Pancreas (tissue), 10 donors: ENCODE data around the gene ADAMTS8. TPM values are rescaled to one million over a fixed set of nuclear protein-coding genes. Genes with fewer than 3 reads are reported as not detected.

Experiments
- ATAC-seq, 4 donors: fragments of 200-7000 bp; cut with Tn5 transposase; one replicate each; pipeline versions ENCODE4 v1.8.0 to v1.9.1; 2020; ENCODE audit warnings: mild to moderate bottlenecking in 4 of 4, moderate library complexity in 4 of 4
- DNase-seq, 6 donors: peaks; one replicate each; pipeline ENCODE4 v3.0.0-alpha.2; 2020
- FAIRE-seq: peaks from 2 replicates; lab custom pipeline; 2012; peaks lifted over from hg19 to GRCh38; lab: Jason Lieb, UNC
- H3K27ac ChIP-seq, 4 donors: fragments of 200-600 bp; sonication (generic); 1 replicate in 3 of 4; 2 replicates in 1 of 4; pipeline versions ENCODE4 v1.5.0 to v1.8.0; 2020
- H3K27me3 ChIP-seq, 4 donors: fragments of 200-600 bp; one replicate each; pipeline ENCODE4 v1.8.0; 2021
- H3K36me3 ChIP-seq, 3 donors: fragments of 200-600 bp; sonication (generic) in 1 of 3; one replicate each; pipeline versions ENCODE4 v1.5.0 to v1.8.0; 2020 to 2021
- H3K4me1 ChIP-seq, 3 donors: fragments of 200-600 bp; one replicate each; pipeline ENCODE4 v1.8.0; 2021
- H3K4me3 ChIP-seq, 4 donors: fragments of 200-600 bp; sonication (generic) in 2 of 4; one replicate each; pipeline versions ENCODE4 v1.5.0 to v1.8.0; 2020 to 2021
- H3K9me3 ChIP-seq, 4 donors: fragments of 200-600 bp; one replicate each; pipeline ENCODE4 v1.8.0; 2021
- WGBS, 2 donors: extraction: QIAGEN DNeasy Blood & Tissue Kit; methylation state at CpG; one replicate each; pipeline ENCODE4 v1.1.7; 2013; 5-methylcytosine and 5-hydroxymethylcytosine counted together
- intact Hi-C, 3 donors: fragments of 100-400 bp; cut with DNase I; formaldehyde crosslinking; loops; one replicate each; pipeline versions ENCODE4 v1.11.1 to v1.14.2; 2022
- polyA plus RNA-seq, 2 donors: library from polyadenylated mRNA; stranded (reverse); fragments of 200-250 nt; gene quantifications; one replicate each; pipeline ENCODE4 v1.2.3, GENCODE V29; 2013
- total RNA-seq, 6 donors: library from RNA; stranded (reverse); fragmentation: NEBNext Ultra II Directional in 4 of 6; extraction: Animal tissue kit (Norgen Biotek cat#: 25700) in 4 of 6; gene quantifications; one replicate each; pipeline versions ENCODE4 v1.2.1 to v1.2.4, GENCODE V29; 2021 to 2023
- TF ChIP-seq, protein P1 (sequence below), 4 donors: fragments of 200-600 bp; sonication (generic) in 3 of 4; IDR thresholded peaks; one replicate each; pipeline versions ENCODE4 v1.5.0 to v1.8.0; 2021; ENCODE audit warnings: antibody characterized with exemption in 4 of 4
- donor health status: healthy with polysubstance abuse.
- donor health status: DM: no; HTN: no; CAD: no; lungs with moderate emphysema.
- donor health status: DM: no; HTN: no; CAD: no.
- donor health status: control.
- donor health status: control.
- donor health status: Bipolar disorder and iron deficiency.
- donor health status: DM: yes; HTN: yes; CAD: no.
- donor health status: DM: no; HTN: no; CAD: no.
- donor health status: DM: no; HTN: no; CAD: no.
- donor health status: DM: yes; HTN: yes; CAD: no.

ADAMTS8 gene
- total and polyA plus RNA-seq, 8 donors: 0.04 to 1.6 (median 0.42) TPM; not detected in 1

DNA sequence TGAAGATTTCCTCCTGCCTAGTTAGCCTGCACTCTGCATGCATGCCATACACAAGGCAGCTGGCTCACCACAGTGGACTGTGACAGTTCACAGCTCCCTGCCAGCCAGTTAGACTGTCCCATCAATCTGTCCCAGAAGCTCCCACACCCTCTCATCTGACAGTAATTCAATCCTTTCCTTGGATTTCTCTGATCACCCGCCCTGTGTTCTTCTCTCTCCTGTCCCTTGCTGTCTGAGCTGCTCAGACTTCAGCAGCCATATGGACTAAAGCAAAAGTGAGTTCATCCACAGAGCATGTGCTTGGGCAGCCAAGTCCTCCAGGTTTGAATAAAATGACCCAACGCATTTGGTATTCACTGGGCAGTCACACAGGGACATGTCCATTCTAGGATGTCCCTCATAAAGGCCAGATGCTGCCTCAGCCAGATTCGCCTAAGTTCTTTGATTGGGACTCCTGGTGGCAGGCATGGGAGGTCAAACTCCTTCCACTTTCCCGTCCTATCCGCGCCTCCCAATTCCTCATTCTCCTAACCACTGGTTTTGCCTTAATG, 59.2 kb downstream of the ADAMTS8 start:
- Histone ChIP-seq H3K4me3 (no peak overlapping the region), H3K36me3 (no peaks in the 10 kb centered on the region), H3K27ac (no peak overlapping the region), H3K9me3 (no peaks in the 10 kb centered on the region), H3K27me3 (no peaks in the 10 kb centered on the region), H3K4me1 (no peaks in the 10 kb centered on the region)
- 86 to 87% methylated on average over 6 of the region's 6 CpGs for WGBS, 2 donors
- intact Hi-C loops: no loop called here
- no peak for ATAC-seq
- FAIRE-seq: no peak
- DNase-seq: no peak
- TF ChIP-seq, protein P1, sequence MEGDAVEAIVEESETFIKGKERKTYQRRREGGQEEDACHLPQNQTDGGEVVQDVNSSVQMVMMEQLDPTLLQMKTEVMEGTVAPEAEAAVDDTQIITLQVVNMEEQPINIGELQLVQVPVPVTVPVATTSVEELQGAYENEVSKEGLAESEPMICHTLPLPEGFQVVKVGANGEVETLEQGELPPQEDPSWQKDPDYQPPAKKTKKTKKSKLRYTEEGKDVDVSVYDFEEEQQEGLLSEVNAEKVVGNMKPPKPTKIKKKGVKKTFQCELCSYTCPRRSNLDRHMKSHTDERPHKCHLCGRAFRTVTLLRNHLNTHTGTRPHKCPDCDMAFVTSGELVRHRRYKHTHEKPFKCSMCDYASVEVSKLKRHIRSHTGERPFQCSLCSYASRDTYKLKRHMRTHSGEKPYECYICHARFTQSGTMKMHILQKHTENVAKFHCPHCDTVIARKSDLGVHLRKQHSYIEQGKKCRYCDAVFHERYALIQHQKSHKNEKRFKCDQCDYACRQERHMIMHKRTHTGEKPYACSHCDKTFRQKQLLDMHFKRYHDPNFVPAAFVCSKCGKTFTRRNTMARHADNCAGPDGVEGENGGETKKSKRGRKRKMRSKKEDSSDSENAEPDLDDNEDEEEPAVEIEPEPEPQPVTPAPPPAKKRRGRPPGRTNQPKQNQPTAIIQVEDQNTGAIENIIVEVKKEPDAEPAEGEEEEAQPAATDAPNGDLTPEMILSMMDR (IDR thresholded peaks at IDR 0.05): no peak

DNA sequence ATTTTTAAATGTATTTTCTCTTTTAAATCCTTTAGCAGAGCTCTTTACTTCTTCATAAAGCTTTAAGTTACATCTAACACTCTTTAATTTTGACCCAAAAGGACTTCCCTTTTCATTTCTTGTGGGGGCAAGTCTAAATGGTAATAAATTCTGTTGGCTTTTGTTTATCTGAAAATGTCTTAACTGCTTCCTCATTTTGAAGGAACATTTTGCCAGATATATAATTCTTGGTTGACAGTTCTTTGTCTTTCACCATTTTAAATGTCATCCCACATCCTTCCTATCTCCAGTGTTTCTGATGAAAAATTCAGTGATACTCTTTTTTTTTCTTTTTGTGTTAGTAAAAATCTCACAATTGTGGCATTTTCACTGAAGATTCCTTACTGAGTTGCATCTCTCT, 69.0 kb downstream of the ADAMTS8 start:
- Histone ChIP-seq H3K4me3 (no peak overlapping the region), H3K9me3 (no peaks in the 10 kb centered on the region), H3K36me3 (no peaks in the 10 kb centered on the region), H3K27ac (no peak overlapping the region), H3K4me1 (no peaks in the 10 kb centered on the region), H3K27me3 (no peaks in the 10 kb centered on the region)
- DNase-seq (no peak), FAIRE-seq (no peak), ATAC-seq (no peak)
- TF ChIP-seq, protein P1 (IDR thresholded peaks at IDR 0.05): no peak
- intact Hi-C loops: no loop called here

DNA sequence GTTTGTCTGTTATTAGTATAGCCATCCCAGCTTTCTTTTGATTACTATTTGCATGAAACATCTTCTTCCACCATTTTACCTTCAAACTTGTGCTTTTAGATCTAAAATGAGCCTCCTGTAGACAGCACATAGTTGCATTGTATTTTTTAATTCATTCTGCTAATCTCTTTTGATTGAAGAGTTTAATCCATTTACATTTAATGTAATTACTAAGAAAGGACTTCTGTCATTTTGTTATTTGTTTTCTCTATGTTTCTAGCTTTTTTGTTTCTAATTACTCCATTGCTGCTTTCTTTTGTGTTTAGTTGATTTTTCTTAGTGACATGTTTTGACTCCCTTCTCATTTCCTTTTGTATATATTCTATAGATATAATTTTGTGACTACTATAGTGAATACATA, 70.0 kb downstream of the ADAMTS8 start:
- intact Hi-C loops: no loop called here
- no peaks in the 10 kb centered on the region for H3K4me1 ChIP-seq
- ATAC-seq (no peak), FAIRE-seq (no peak), DNase-seq (no peak)
- no peaks in the 10 kb centered on the region for H3K27me3 ChIP-seq
- no peak overlapping the region for H3K27ac ChIP-seq
- no peak overlapping the region for H3K4me3 ChIP-seq
- no peaks in the 10 kb centered on the region for H3K36me3 ChIP-seq
- TF ChIP-seq, protein P1 (IDR thresholded peaks at IDR 0.05): no peak
- no peaks in the 10 kb centered on the region for H3K9me3 ChIP-seq

Other genes starting within 250 kb of the ADAMTS8 start
- 10 to 100 TPM; 13.3 to 31.1 (median 19.1) TPM for gene ZBTB44, start 113.7 kb downstream of the ADAMTS8 start, total RNA-seq
- gene ZBTB44, start 113.7 kb downstream of the ADAMTS8 start, polyA plus RNA-seq: 10 to 100 TPM in 1 of 2 donors, 1 to 10 TPM in 1; 6.4 to 10.3 TPM
- gene ADAMTS15, start 20.0 kb upstream of the ADAMTS8 start, total RNA-seq: 1 to 10 TPM in 2 of 6 donors, under 1 TPM in 4; 0.14 to 1.2 (median 0.69) TPM
- gene ADAMTS15, start 20.0 kb upstream of the ADAMTS8 start, polyA plus RNA-seq: 1 to 10 TPM in 1 of 2 donors, under 1 TPM in 1; 0.63 to 1.2 TPM